KMS-11 (cell line): ENCODE data around the gene CFTR.

Experiments
- H2AFZ ChIP-seq: fragments of 200-600 bp; sonication (generic); 2 replicates; pipeline ENCODE4 v1.6.1; 2016; ENCODE audit warnings: antibody characterized with exemption, mixed run types, low read depth
- H3K27ac ChIP-seq: fragments of 200-600 bp; sonication (generic); 2 replicates; pipeline ENCODE4 v1.6.1; 2016; ENCODE audit warnings: mild to moderate bottlenecking, mixed run types
- H3K27me3 ChIP-seq: fragments of 200-600 bp; sonication (generic); 2 replicates; pipeline ENCODE4 v1.6.1; 2017; ENCODE audit warnings: mild to moderate bottlenecking, low read depth, mixed run types, moderate library complexity; ENCODE audit not compliant: insufficient read depth
- H3K36me3 ChIP-seq: fragments of 200-600 bp; sonication (generic); 2 replicates; pipeline ENCODE4 v1.6.1; 2017; ENCODE audit warnings: mild to moderate bottlenecking, mixed run types; ENCODE audit not compliant: insufficient read depth
- H3K4me1 ChIP-seq: fragments of 200-600 bp; sonication (generic); 2 replicates; pipeline ENCODE4 v1.6.1; 2016; ENCODE audit warnings: mild to moderate bottlenecking, low read depth, mixed run types; ENCODE audit not compliant: poor library complexity, severe bottlenecking
- H3K4me2 ChIP-seq: fragments of 200-600 bp; sonication (generic); 2 replicates; pipeline ENCODE4 v1.7.0; 2016; ENCODE audit warnings: mild to moderate bottlenecking, mixed run types
- H3K4me3 ChIP-seq: fragments of 200-600 bp; sonication (generic); IDR thresholded peaks from 2 replicates; pipeline ENCODE4 v1.6.1; 2017; ENCODE audit warnings: low read depth, low read length, mixed read lengths; ENCODE audit not compliant: insufficient read depth
- H3K79me2 ChIP-seq: fragments of 200-600 bp; sonication (generic); 2 replicates; pipeline ENCODE4 v1.6.1; 2016; ENCODE audit warnings: low read depth, mixed run types; ENCODE audit not compliant: insufficient read depth
- H3K9ac ChIP-seq: fragments of 200-600 bp; sonication (generic); 2 replicates; pipeline ENCODE4 v1.6.1; 2016; ENCODE audit warnings: mild to moderate bottlenecking, mixed run types
- H4K20me1 ChIP-seq: fragments of 200-600 bp; sonication (generic); 2 replicates; pipeline ENCODE4 v1.6.1; 2016; ENCODE audit warnings: mild to moderate bottlenecking, mixed run types; ENCODE audit not compliant: insufficient read depth
- TF ChIP-seq, protein P1 (sequence below): fragments of 200-600 bp; sonication (generic); conservative IDR thresholded peaks from 2 replicates; pipeline ENCODE4 v1.6.1; 2017; ENCODE audit warnings: low read depth, mild to moderate bottlenecking, antibody characterized with exemption, low read length, moderate library complexity, mixed read lengths

CFTR gene

DNA sequence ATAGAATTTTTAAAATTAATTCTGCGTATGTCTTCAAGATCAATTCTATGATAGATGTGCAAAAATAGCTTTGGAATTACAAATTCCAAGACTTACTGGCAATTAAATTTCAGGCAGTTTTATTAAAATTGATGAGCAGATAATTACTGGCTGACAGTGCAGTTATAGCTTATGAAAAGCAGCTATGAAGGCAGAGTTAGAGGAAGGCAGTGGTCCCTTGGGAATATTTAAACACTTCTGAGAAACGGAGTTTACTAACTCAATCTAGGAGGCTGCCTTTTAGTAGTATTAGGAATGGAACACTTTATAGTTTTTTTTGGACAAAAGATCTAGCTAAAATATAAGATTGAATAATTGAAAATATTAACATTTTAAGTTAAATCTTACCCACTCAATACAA is 70.8 kb downstream of the CFTR start:
- no peaks in the 10 kb centered on the region for H3K36me3 ChIP-seq

DNA sequence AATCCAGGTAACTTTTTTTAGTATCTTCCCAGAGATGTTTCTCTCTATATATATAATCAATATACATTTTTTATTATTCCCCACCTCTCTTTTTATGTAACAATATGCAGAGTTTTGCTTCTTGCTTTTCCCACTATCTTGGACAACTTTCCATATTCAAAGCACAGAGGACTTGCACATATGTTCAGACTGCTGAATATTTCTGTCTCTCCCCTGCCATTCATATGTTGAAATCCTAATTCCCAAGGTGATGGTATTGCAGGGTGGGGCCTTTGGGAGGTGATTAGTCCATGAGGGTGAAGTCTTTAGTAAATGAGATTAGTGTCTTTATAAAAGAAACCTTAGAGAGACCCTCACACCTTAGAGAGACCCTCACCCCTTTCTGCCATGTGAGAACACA is 72.8 kb downstream of the CFTR start:
- no peaks in the 10 kb centered on the region for H4K20me1 ChIP-seq
- no peak overlapping the region for H3K27ac ChIP-seq
- no peak overlapping the region for H2AFZ ChIP-seq
- no peak overlapping the region for H3K4me2 ChIP-seq
- H3K4me3 ChIP-seq = no peak overlapping the region
- TF ChIP-seq, protein P1, sequence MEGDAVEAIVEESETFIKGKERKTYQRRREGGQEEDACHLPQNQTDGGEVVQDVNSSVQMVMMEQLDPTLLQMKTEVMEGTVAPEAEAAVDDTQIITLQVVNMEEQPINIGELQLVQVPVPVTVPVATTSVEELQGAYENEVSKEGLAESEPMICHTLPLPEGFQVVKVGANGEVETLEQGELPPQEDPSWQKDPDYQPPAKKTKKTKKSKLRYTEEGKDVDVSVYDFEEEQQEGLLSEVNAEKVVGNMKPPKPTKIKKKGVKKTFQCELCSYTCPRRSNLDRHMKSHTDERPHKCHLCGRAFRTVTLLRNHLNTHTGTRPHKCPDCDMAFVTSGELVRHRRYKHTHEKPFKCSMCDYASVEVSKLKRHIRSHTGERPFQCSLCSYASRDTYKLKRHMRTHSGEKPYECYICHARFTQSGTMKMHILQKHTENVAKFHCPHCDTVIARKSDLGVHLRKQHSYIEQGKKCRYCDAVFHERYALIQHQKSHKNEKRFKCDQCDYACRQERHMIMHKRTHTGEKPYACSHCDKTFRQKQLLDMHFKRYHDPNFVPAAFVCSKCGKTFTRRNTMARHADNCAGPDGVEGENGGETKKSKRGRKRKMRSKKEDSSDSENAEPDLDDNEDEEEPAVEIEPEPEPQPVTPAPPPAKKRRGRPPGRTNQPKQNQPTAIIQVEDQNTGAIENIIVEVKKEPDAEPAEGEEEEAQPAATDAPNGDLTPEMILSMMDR = no peak
- H3K9ac ChIP-seq = no peak overlapping the region
- no peaks in the 10 kb centered on the region for H3K27me3 ChIP-seq
- no peaks in the 10 kb centered on the region for H3K79me2 ChIP-seq
- no peaks in the 10 kb centered on the region for H3K4me1 ChIP-seq
- no peaks in the 10 kb centered on the region for H3K36me3 ChIP-seq

More for the DNA sequence above, 70.8 kb downstream of the CFTR start:
- no peak overlapping the region for H3K9ac ChIP-seq
- no peaks in the 10 kb centered on the region for H4K20me1 ChIP-seq
- no peak overlapping the region for H2AFZ ChIP-seq
- TF ChIP-seq, protein P1 = no peak
- no peak overlapping the region for H3K4me2 ChIP-seq
- no peaks in the 10 kb centered on the region for H3K27me3 ChIP-seq
- H3K79me2 ChIP-seq = no peaks in the 10 kb centered on the region
- H3K4me1 ChIP-seq = no peaks in the 10 kb centered on the region
- H3K27ac ChIP-seq = no peak overlapping the region
- no peak overlapping the region for H3K4me3 ChIP-seq

DNA sequence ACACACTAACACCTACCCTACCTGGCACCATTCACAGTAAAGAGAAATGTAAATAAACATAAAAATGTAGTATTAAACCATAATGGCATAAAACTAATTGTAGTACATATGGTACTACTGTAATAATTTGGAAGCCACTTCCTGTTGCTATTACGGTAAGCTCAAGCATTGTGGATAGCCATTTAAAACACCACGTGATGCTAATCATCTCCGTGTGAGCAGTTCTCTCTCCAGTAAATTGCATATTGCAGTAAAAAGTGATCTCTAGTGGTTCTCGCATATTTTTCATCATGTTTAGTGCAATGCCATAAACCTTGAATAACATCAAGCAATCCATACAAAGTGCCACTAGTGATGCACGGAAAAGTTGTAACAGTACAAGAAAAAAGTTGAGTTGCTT is 75.4 kb downstream of the CFTR start:
- Histone ChIP-seq H3K27me3 (no peaks in the 10 kb centered on the region), H4K20me1 (no peaks in the 10 kb centered on the region), H3K79me2 (no peaks in the 10 kb centered on the region), H2AFZ (no peak overlapping the region), H3K4me1 (no peaks in the 10 kb centered on the region), H3K36me3 (no peaks in the 10 kb centered on the region), H3K4me2 (no peak overlapping the region), H3K4me3 (no peak overlapping the region), H3K9ac (no peak overlapping the region), H3K27ac (no peak overlapping the region)
- TF ChIP-seq, protein P1 = no peak

DNA sequence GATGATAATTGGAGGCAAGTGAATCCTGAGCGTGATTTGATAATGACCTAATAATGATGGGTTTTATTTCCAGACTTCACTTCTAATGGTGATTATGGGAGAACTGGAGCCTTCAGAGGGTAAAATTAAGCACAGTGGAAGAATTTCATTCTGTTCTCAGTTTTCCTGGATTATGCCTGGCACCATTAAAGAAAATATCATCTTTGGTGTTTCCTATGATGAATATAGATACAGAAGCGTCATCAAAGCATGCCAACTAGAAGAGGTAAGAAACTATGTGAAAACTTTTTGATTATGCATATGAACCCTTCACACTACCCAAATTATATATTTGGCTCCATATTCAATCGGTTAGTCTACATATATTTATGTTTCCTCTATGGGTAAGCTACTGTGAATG is 79.6 kb downstream of the CFTR start:
- H3K27ac ChIP-seq = no peak overlapping the region
- no peak overlapping the region for H2AFZ ChIP-seq
- H3K27me3 ChIP-seq = no peaks in the 10 kb centered on the region
- H3K4me1 ChIP-seq = peaks cover 18% of the 10 kb centered on the region
- H3K4me2 ChIP-seq = no peak overlapping the region
- no peak overlapping the region for H3K4me3 ChIP-seq
- no peaks in the 10 kb centered on the region for H3K79me2 ChIP-seq
- no peaks in the 10 kb centered on the region for H4K20me1 ChIP-seq
- TF ChIP-seq, protein P1 = no peak
- no peaks in the 10 kb centered on the region for H3K36me3 ChIP-seq
- H3K9ac ChIP-seq = no peak overlapping the region
